NCI-H2196 treated with DMSO at 0.1 percent for 48 hours (cell line): ENCODE data around the gene SPAG16.
"Not testable (repeated sequence)": the region's sequence is repeated elsewhere in the genome, so short reads cannot be mapped to it uniquely, and the experiment has no call there.

ENCODE experiments used
- DNase-seq: peaks from one replicate; lab custom pipeline; 2025; ENCODE audit not compliant: unreplicated experiment; lab: John Stamatoyannopoulos, UW

Gene SPAG16

GRCh38 chr2:213545481-213545880 is 261.2 kb downstream of the SPAG16 start:
- DNase-seq = no peak

GRCh38 chr2:213545964-213546475 is 261.8 kb downstream of the SPAG16 start:
- DNase-seq = no peak

GRCh38 chr2:213551526-213551925 is 267.3 kb downstream of the SPAG16 start:
- DNase-seq = no peak

- no peak for DNase-seq
Observed at GRCh38 chr2:213559053-213559452, 274.8 kb downstream of the SPAG16 start.

- DNase-seq = no peak
Observed at GRCh38 chr2:213561759-213562158, 277.5 kb downstream of the SPAG16 start.

- DNase-seq = no peak
Observed at GRCh38 chr2:213562539-213563180, 278.4 kb downstream of the SPAG16 start.

GRCh38 chr2:213566846-213567245 is 282.6 kb downstream of the SPAG16 start:
- no peak for DNase-seq

- DNase-seq = no peak
Observed at GRCh38 chr2:213609570-213610170, 325.4 kb downstream of the SPAG16 start.

GRCh38 chr2:213627054-213627710 is 342.9 kb downstream of the SPAG16 start:
- DNase-seq = no peak

GRCh38 chr2:213627835-213628460 is 343.7 kb downstream of the SPAG16 start:
- no peak for DNase-seq

- DNase-seq = peak; percentile 11
Observed at GRCh38 chr2:213640738-213641425, 356.6 kb downstream of the SPAG16 start.

GRCh38 chr2:213644926-213645325 is 360.7 kb downstream of the SPAG16 start:
- no peak for DNase-seq

- DNase-seq = no peak
Observed at GRCh38 chr2:213649176-213649575, 364.9 kb downstream of the SPAG16 start.

- no peak for DNase-seq
Observed at GRCh38 chr2:213664817-213665216, 380.6 kb downstream of the SPAG16 start.

GRCh38 chr2:213669657-213670056 is 385.4 kb downstream of the SPAG16 start:
- no peak for DNase-seq

- no peak for DNase-seq
Observed at GRCh38 chr2:213678437-213679218, 394.4 kb downstream of the SPAG16 start.

GRCh38 chr2:213679894-213680293 is 395.6 kb downstream of the SPAG16 start:
- DNase-seq = no peak

- DNase-seq = no peak
Observed at GRCh38 chr2:213682276-213682675, 398.0 kb downstream of the SPAG16 start.

GRCh38 chr2:213688133-213688532 is 403.9 kb downstream of the SPAG16 start:
- no peak for DNase-seq

- DNase-seq = not testable (repeated sequence)
Observed at GRCh38 chr2:213688825-213689224, 404.6 kb downstream of the SPAG16 start.
